Colonic mucosa (tissue), 4 donors: ENCODE data around the gene SLC10A1. TPM values are rescaled to one million over a fixed set of nuclear protein-coding genes. Genes with fewer than 3 reads are reported as not detected.
A peak's percentile ranks its signal among the peaks of the same experiment; 100 is the strongest.

Source experiments
- DNase-seq: peaks from one replicate; pipeline ENCODE4 v3.0.0-alpha.2; 2020
- H3K27ac ChIP-seq: fragments of 200-600 bp; one replicate; pipeline ENCODE4 v1.8.0; 2021
- H3K27me3 ChIP-seq: fragments of 200-600 bp; one replicate; pipeline ENCODE4 v1.8.0; 2021
- H3K36me3 ChIP-seq: fragments of 200-600 bp; one replicate; pipeline ENCODE4 v1.8.0; 2021
- H3K4me1 ChIP-seq: fragments of 200-600 bp; one replicate; pipeline ENCODE4 v1.8.0; 2021; ENCODE audit warnings: mild to moderate bottlenecking
- H3K4me3 ChIP-seq: fragments of 200-600 bp; one replicate; pipeline ENCODE4 v1.8.0; 2021
- H3K9ac ChIP-seq, 2 donors: one replicate each; pipeline ENCODE4 v1.7.0; 2013; ENCODE audit warnings: control low read depth in 2 of 2, low read depth in 2 of 2, low read length in 2 of 2
- H3K9me3 ChIP-seq: fragments of 200-600 bp; one replicate; pipeline ENCODE4 v1.8.0; 2021
- CTCF ChIP-seq: fragments of 200-600 bp; IDR thresholded peaks from one replicate; pipeline ENCODE4 v1.8.0; 2022; ENCODE audit warnings: antibody characterized with exemption, mild to moderate bottlenecking
- intact Hi-C: fragments of 100-400 bp; cut with DNase I; formaldehyde crosslinking; loops from one replicate; pipeline ENCODE4 v1.14.1; 2022
- total RNA-seq, 2 donors: library from RNA; stranded (reverse); fragmentation: NEBNext Ultra II Directional in 1 of 2; extraction: Animal tissue kit (Norgen Biotek cat#: 25700) in 1 of 2; gene quantifications; one replicate each; pipeline ENCODE4 v1.2.1, GENCODE V29; 2021
- donor health status: healthy.
- donor health status: DM: no; HTN: no; CAD: no.
- donor health status: DM: no; HTN: no; CAD: no.

The SLC10A1 gene
- total RNA-seq, 2 donors from 2014 or later, result not detected

- Histone ChIP-seq H3K9ac (peak overlapping the region in 1 of 2 donors; percentile 82), H3K36me3 (no peaks in the 10 kb centered on the region), H3K4me3 (no peak overlapping the region), H3K27ac (peak overlapping the region; percentile 74), H3K4me1 (no peaks in the 10 kb centered on the region), H3K27me3 (no peaks in the 10 kb centered on the region), H3K9me3 (no peaks in the 10 kb centered on the region)
- TF ChIP-seq CTCF, result no peak
- DNase-seq, result peak; percentile 47
- intact Hi-C loops, result no loop called here
These were observed 41.7 kb downstream of the SLC10A1 start for GRCh38 chr14:69755296-69755695.

GRCh38 chr14:69754487-69754886 lies 42.6 kb downstream of the SLC10A1 start:
- H3K4me1 ChIP-seq, result no peaks in the 10 kb centered on the region
- no peak for TF ChIP-seq CTCF
- DNase-seq, result no peak
- H3K27me3 ChIP-seq, result no peaks in the 10 kb centered on the region
- H3K9ac ChIP-seq, result no peak overlapping the region
- H3K9me3 ChIP-seq, result no peaks in the 10 kb centered on the region
- intact Hi-C loops, result no loop called here
- H3K36me3 ChIP-seq, result no peaks in the 10 kb centered on the region
- no peak overlapping the region for H3K4me3 ChIP-seq
- peak overlapping the region; percentile 74 for H3K27ac ChIP-seq

- Histone ChIP-seq H3K9me3 (no peaks in the 10 kb centered on the region), H3K9ac (no peak overlapping the region), H3K4me3 (no peak overlapping the region), H3K36me3 (no peaks in the 10 kb centered on the region), H3K27me3 (no peaks in the 10 kb centered on the region), H3K4me1 (no peaks in the 10 kb centered on the region), H3K27ac (no peak overlapping the region)
- intact Hi-C loops, result no loop called here
- TF ChIP-seq CTCF, result no peak
- no peak for DNase-seq
These were observed 43.2 kb downstream of the SLC10A1 start for GRCh38 chr14:69753860-69754259.

- H3K27ac ChIP-seq, result no peak overlapping the region
- TF ChIP-seq CTCF, result no peak
- H3K27me3 ChIP-seq, result no peaks in the 10 kb centered on the region
- H3K9ac ChIP-seq, result no peak overlapping the region
- DNase-seq, result no peak
- H3K36me3 ChIP-seq, result no peaks in the 10 kb centered on the region
- no peak overlapping the region for H3K4me3 ChIP-seq
- H3K4me1 ChIP-seq, result no peaks in the 10 kb centered on the region
- intact Hi-C loops, result no loop called here
- H3K9me3 ChIP-seq, result no peaks in the 10 kb centered on the region
These were observed 44.3 kb downstream of the SLC10A1 start for GRCh38 chr14:69752773-69753172.

GRCh38 chr14:69750495-69750894 lies 46.5 kb downstream of the SLC10A1 start:
- intact Hi-C loops, result no loop called here
- H3K9ac ChIP-seq, result peak overlapping the region in 1 of 2 donors; percentile 58

More at GRCh38 chr14:69750495-69750894, 46.5 kb downstream of the SLC10A1 start:
- H3K27ac ChIP-seq, result peak overlapping the region; percentile 58
- H3K9me3 ChIP-seq, result no peaks in the 10 kb centered on the region
- no peaks in the 10 kb centered on the region for H3K4me1 ChIP-seq
- H3K36me3 ChIP-seq, result no peaks in the 10 kb centered on the region
- H3K27me3 ChIP-seq, result no peaks in the 10 kb centered on the region
- no peak for DNase-seq
- TF ChIP-seq CTCF, result no peak
- no peak overlapping the region for H3K4me3 ChIP-seq
